Thyroid gland (tissue), 4 donors: Measurements from ENCODE around the gene OLFM1.

Experiments
- CTCF ChIP-seq, 6 experiments: fragments of 200-600 bp in 3 of 6; fragments of 450-650 bp in 3 of 6; sonication (generic) in 3 of 6; IDR thresholded peaks; one replicate each; pipeline ENCODE4 v1.5.1; 2016 to 2019; ENCODE audit warnings: antibody characterized with exemption in 6 of 6, mild to moderate bottlenecking in 2 of 6, inconsistent platforms in 1 of 6, moderate library complexity in 1 of 6
- POLR2A ChIP-seq, 2 donors: fragments of 450-650 bp; IDR thresholded peaks; one replicate each; pipeline ENCODE4 v1.6.1; 2017; ENCODE audit warnings: antibody characterized with exemption in 2 of 2, mild to moderate bottlenecking in 2 of 2, moderate library complexity in 1 of 2

GRCh38 chr9:135045264-135045927, 42.1 kb upstream of the OLFM1 start:
- TF ChIP-seq POLR2A (IDR thresholded peaks at IDR 0.05) (no peak), CTCF (IDR thresholded peaks at IDR 0.05) (no peak)
